NCI-H1048 (cell line): ENCODE measurements around the gene WASL.

Source experiments
- DNase-seq: peaks from one replicate; lab custom pipeline; 2025; lab: John Stamatoyannopoulos, UW

The WASL gene

DNA sequence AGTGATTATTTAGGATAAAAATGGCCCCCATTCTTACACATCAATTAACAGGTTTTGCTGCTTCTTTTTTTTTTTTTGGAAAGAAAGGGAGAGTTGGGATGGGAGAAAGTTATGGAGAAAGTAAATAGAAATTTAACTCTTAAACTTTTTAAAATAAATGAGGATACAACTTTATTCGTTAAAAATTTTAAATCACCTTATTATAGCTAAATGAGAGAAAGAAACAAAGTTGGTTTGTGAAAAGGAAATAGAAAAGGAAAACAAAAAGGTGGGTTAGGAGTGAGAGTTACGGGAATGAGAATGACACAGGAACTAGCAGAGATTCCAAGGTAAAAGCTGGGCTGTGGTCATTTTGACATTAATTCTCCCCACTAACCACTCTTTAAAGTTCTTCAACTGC, 58.3 kb downstream of the WASL start:
- DNase-seq: no peak

DNA sequence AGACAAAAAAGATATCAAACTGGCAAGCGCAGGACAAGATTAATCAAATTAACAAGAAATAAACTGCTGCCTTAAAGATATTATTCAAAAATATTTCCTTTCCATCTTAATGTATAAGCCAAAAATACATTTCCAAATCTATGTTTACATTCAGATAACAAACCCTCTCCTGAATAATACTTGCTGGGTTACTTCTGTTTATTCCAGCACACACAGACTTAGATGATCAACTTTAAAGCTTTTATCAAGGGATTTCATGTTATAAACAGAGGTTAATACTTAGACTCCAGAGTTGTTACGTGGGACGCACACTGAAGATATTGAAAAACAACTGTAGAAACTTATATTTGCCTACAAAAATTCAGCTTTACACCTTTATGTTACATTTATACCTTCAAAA, 59.6 kb downstream of the WASL start:
- DNase-seq: no peak

DNA sequence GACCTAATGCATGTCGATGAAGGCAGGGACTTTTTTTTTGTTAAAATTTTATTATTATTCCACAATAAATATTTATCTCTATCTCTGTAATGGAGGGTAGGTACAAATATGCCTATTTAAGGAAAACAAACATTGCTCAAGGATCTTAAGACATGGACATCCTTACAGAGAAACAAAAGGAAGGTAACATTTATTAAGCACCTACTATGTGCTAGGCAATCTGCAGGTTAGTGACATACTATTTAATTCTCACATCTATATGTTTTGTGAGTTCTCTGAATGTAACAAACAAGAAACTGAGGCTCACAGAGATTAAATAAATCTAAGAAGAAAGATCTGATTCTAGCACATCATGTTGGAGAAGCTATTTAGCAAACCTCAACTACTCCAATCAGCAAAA, 61.1 kb downstream of the WASL start:
- DNase-seq: no peak

DNA sequence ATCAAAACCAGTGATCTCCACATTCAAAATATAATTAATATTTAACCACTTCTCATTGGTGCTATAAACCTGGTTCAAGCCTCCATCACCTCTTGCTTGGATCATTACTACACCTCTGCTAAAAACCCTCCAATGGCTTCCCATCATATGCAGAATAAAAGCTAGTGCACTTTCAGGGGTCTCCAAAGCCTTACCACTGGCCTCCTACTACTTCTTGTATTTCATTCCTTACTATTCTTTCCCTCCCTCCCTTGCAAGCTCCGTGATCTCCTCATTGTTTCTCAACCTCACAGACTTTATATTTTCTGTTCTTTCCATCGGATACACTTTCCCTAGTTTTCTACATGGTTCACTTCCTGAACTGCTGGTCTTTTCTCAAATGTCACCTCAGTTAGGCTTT, 61.6 kb downstream of the WASL start:
- no peak for DNase-seq

DNA sequence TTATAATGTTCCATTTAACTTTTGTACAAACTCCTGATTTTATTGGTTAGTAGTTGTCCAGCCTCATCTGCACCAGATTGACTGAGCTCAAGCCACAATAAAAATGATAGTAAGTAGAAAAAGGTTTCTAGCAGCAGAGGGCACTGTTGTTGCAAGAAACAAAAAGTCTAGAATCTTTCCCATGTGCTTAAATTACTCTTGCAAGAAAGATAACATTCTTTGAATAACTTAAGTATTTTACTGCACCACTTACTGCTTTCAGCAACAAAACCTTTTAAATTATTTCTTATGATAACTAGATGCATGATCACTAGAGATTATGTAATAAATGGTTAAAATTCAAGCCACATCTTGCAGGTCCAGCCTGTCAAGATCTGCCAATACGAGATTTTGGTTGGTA, 66.1 kb downstream of the WASL start:
- DNase-seq: no peak

DNA sequence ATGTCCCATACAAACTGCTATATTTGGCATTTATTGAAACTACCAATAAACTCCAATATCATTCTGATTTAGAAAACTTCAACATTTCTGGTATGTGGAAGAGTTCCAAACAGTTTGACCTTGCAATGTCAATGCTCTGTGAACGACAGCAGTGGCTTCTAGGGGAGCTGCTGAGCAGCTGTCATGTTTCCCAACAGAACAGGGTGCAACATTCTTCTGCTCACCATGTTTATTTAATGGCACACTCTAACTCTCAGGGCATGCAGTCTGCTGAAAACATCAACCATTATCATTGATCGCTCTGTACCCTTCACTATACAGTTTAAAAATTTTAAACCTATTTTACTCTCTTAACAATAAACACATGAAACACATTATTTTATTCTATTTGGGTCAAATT, 67.2 kb downstream of the WASL start:
- no peak for DNase-seq

DNA sequence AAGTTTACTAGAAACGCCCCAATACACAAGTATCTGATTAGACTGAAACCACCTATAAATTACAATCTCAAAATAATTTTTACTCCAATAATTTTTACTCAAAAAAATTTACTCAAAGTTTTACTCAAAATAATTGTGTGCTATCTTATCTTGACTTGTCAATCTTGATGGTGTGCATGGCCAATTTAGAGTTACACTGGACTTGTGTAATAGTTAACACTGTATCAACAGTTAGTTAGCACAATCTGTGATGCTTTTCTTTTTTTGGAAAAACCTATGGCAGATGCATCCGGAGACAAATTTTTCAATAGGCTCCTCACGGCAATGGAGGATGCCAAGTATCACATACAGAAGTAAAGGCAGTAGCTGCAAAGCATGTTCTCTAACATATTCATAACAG, 68.2 kb downstream of the WASL start:
- DNase-seq: no peak

DNA sequence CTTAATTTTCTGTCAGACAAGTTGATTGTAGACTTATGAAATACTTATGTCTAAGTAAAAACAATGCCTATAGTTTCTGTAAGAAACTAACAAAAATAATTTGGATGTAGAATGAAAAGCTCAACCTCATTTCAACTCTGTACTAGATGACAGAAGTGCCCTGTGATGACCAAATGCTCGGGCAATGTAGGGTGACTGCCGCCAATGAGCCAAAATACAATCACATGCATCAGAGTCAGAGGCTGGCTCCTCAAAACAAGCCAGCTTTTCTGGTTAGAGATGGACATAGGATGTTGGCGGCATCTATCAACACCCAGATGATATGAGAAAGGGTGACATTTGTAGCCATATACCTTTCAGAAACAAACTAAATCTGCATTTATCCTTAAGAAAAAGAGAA, 69.2 kb downstream of the WASL start:
- no peak for DNase-seq

DNA sequence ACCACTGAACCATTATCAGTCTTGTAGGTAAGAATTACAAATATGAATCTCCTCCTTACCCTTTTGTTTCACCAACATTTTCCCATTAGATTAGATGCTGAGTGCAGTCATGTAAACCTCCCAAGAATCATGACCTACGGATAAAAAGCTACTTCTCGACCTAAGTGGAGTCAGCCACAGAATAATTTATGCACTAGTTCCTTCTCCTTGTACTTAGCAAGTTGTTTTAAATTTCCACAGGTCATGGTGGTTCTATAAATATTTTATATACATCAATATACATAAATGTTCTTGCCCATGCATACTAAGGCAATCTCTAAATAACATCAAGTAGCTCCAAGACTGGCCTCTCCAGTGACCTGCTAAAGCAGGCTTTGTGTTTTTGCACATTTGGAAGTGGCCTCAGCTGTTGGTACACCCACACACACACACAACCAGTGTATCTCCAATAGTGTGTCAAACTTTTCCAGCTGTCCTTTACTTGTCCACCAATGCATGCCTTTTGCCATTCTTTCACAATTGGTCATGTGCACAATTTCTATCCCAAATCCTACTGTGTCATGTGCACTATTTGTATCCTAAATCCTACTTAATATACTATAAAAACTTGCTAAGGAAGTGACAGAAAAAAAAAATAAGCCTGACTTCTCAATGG, 71.6 kb downstream of the WASL start:
- DNase-seq: no peak

DNA sequence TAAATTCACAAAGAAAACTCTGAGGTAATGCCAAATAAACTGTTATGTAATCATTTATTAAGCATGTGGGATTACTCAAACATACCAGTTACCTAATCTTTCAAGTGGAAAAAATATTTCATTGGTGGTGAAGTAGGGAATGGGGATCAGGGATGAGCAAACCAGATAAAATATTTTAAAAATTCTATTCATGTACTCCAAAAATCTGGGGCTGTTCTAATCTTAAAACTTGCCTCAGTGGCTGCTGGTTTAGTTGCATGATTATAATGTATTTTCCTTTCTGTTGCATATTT, 73.7 kb downstream of the WASL start:
- no peak for DNase-seq

DNA sequence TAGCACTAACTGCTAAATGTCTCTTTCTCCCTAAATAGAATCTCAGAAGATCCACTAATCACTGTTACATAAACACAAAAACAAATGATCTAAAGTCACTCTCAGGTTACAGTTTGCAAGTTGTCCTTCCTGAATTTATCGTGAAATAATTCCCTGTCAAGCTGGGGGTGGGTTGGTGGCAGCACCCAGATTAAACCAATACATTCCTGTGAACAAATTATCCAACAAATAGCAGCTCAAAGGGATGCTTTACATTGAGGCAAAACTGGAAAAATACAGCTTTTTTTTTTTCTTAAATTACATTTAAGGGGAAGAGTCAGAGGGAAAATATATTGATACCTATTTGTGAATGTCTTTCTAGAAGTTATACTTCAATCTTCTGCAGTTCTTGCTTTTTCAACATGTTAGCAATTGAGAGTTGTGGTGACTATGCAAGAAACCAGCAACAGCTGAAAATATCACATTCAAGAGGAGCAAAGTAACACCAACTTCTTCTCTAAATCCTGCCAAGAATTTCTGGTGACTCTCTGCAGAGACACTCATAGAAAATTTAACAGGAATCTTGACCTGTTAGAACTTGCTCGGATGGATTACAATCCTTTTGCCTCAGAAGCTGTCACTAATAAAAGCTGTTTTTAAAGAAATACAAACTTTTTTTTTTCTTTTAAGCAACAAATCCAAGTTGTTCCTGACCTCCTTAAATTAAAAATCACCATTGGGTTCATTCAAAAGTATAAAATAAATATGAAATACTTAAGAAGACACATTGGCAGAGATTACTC, 74.2 kb downstream of the WASL start:
- DNase-seq: no peak

DNA sequence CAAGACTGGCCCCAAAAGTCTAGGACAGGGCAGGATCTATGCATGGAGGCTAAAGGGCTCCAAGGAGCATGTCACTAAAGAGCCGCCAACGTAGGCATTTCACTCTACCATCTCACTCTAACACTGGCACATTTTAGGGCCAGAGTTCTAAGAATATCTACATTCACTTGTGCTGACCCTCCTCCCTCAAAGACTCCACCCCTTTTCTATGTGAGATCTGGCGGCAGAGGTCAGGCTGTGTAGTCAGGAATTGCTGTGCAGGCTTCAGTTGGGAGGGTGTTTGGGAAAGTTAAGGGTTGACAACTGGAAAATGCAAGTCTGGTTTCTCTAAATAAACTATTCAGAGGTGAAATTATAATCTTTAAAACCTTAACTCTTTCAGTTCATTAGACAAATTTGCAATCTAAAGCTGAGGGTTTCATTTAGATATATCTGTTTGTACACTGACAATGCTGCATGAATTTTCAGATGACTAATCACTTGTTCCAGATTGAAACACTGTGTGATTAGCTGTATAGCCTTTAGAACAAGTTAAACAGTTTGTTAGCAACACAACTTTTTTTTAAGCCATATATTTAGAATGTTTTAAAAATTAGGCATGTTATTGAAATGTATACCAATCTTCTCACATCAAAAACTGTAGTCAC, 74.9 kb downstream of the WASL start:
- no peak for DNase-seq

DNA sequence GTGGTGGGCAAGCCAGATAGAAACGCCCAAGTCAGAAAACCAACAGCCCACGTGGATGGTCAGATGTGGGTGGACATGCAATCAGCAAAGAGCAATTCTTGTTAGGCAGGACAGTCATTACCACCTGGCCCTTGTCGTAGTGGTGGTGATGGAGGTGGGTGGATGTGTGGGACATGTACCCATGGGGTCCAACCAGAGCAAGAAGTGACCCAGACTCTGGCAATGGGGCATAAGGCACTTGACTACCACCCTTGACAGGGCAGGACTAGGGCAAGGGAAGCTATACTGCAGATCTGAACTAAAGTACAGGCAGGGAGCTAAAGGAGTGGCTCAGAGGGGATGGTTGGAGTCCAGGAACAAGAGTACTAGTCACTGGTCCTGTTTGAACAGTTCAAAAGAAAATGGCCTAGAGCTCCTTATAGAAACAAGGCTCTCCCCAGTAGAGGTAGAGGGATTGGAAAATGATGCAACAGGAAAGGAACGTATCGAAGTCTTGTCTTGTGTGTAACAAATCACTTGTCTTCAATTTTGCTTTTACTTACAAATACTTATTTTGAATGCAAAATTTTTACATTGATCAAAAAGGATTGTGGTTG, 75.6 kb downstream of the WASL start:
- no peak for DNase-seq

DNA sequence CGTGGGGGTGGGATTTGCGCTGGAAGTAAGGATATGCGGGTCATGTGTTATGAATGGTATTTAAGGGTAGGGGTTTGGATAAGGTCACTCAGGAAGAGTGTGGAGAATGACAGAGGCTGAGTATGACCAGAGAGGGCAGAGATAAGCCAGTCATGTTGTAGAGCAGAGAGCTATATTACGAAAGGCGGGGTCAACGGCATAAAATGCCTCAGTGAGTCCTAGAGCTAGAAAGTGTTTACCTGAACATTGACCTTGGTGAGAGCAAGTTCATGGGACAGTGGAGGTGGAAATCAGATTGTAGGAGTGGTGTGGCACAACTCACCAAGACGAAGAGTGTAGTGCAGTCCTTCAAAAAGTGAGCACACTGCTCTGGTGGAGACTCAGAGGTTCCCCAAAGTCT, 79.3 kb downstream of the WASL start:
- DNase-seq: no peak

DNA sequence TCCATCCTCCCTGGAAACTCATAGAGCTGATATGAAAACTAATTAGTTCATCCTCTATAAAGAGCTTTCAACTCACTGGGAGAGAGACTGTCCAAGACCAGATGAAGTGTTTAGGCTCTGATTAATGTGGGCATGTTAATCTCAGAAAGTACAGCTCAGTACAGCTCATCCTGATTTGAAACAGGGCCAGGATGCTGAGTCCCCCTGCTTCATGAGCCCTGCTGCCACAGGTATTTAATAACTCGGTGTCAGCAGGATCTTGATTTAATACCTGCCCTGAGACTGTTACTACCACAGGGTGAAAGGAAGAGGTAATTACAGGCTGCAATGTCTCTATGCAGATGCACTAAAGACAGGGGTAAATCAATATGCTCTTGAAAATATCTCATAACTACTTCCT, 82.3 kb downstream of the WASL start:
- DNase-seq: no peak

DNA sequence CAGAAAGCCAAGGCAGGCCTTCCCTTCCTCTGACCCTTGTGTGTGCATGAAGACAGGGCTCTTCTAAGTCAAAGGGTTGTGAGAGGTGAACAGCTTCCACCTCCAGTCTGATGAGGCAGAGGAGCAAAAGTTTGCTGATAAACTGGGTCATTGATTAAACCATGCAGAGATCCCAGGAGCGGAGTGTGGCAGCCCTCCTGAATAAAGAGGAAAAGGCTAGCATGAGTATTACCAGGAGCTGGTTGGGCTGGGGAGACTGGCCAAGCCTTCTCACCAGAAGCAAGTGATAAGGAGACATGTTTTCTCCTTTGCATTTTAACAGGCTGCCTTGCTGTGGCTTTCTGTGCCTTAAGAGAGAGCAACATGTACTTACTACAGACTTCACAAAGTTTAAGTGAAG, 82.9 kb downstream of the WASL start:
- DNase-seq: no peak

DNA sequence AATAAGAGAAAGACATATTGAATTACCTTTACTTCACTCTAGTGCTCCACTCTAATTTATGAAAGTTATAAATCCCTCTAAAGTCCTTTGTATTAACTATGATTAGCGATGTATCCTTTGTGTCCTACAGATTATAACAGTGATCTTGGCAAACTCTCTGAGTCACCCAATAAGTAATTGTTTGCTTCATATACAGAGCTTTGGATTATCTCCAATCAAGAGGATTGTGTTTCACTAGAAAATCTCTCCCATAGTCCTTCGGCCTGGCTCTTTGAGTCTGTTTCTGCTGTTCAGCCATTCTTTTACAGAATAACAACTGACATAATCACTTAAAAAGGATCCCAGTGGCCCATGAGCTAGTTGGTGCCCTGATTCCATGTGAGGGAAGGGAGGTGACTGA, 83.6 kb downstream of the WASL start:
- no peak for DNase-seq

DNA sequence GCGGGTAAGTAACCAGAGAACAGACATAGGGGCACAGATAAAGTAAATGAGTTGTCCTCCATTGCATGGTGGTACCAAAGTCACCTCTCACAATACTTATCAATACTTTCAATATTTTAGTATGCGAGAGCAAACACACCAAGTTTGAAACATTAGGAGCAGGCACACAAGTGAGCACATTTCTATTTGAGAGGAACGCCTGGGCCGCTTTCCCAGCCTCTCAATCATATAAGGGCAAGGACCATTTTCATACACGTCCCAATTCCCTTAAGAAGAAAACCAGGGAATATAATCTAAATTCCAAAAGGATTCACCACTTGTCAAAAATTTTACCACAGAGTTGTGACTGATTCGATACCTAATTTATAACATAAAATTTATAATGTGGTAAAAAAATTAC, 85.6 kb downstream of the WASL start:
- DNase-seq: no peak

DNA sequence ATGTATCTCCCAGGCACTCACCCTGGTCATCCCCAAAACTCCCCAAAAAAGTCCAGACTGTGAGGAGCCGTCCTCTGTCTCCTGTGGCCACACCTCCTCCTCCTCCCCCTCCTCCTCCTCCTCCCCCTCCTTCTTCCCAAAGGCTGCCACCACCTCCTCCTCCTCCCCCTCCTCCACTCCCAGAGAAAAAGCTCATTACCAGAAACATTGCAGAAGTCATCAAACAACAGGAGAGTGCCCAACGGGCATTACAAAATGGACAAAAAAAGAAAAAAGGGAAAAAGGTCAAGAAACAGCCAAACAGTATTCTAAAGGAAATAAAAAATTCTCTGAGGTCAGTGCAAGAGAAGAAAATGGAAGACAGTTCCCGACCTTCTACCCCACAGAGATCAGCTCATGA, 86.0 kb downstream of the WASL start:
- no peak for DNase-seq

DNA sequence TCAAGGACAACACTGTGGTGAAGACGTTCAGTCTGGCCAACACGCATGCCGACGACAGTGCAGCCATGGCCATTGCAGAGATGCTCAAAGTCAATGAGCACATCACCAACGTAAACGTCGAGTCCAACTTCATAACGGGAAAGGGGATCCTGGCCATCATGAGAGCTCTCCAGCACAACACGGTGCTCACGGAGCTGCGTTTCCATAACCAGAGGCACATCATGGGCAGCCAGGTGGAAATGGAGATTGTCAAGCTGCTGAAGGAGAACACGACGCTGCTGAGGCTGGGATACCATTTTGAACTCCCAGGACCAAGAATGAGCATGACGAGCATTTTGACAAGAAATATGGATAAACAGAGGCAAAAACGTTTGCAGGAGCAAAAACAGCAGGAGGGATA, 86.5 kb downstream of the WASL start:
- DNase-seq: no peak

DNA sequence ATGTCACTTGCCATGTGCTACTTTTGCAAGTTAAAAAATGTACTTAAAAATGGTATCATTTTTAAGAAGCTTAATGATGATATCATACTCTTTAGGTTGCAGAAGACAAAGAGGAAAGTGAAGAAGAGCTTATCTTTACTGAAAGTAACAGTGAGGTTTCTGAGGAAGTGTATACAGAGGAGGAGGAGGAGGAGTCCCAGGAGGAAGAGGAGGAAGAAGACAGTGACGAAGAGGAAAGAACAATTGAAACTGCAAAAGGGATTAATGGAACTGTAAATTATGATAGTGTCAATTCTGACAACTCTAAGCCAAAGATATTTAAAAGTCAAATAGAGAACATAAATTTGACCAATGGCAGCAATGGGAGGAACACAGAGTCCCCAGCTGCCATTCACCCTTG, 87.0 kb downstream of the WASL start:
- DNase-seq: no peak

DNA sequence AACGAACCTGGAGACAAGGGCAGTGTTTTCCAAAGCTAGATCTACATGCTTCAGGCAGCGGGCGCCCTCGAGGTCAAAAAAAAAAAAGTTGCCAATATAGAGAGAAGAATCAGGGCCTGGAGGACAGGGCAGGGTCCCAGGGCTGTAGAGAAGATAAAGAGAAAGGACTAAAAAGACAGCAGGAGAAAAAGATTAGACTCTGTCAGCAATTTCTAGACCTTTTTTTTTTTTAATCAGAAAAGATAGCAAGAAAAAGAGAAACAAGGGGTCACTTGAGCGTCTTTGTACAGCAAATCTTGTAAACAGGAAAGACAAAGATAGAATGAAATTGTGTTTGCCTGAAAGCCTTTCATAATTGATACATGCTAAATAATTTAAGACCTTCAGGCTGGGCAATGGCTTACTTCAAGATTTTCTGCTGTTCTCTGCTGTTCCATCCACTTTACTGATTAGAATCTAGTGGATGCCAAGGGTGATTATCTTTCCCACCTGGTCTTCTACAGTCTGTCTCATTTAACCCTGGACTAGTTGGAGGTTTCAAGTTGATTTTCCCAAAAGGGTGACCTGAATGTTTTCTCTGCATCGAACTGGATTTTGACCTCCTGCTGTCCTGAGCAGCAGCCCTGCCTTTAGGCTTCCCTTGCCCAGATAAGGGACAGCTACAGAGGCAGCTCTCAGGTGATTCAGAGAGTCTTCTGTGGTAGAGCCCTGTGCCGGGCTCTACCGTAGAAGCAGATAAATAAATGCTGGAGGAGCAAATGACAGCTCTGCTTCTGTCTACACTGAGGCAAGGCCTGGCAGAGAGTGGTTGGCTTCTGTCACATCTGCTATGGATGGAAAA, 88.1 kb downstream of the WASL start:
- no peak for DNase-seq
